ENCODE results near the gene CPN1. TPM values are rescaled to one million over a fixed set of nuclear protein-coding genes. Genes with fewer than 3 reads are reported as not detected.

The CPN1 gene
- total RNA-seq, 4 donors from 2014 or later = not detected

DNA sequence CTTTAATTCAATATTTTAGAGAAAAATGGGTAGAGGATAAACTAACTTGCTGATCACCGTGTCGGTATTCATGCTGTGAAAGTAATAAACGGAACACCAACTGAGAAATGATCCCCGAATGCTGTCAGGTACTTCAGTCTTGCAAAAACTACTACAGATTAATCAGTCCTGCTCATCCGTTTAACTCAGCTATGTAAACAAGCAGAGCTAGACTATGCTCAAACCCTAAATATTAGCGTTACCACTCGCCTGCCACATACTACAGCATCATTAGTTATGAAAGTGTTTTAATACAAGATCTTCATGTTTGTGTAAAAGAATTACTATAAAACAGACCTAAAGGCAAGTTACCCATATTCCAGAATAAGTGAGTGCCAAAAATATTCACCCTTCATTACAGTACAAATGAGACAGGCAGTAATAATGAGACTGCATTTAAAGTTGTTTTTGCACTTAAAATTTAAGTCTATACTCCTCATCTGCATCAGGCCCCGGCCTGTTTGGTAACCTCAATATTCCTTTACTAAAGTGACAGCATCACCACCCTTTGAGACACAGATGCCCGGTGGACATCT, 72.9 kb downstream of the CPN1 start:
- H3K9me3 ChIP-seq = no peaks in the 10 kb centered on the region
- peak overlapping the region; percentile 69 to 96 (median 80) for H3K27ac ChIP-seq
- H3K4me3 ChIP-seq = peak overlapping the region; percentile 73 to 94 (median 87)
- no peaks in the 10 kb centered on the region for H3K27me3 ChIP-seq
- TF ChIP-seq CTCF (IDR thresholded peaks at IDR 0.05) (no peak), POLR2A (IDR thresholded peaks at IDR 0.05) (no peak)
- DNase-seq = no peak
- no peaks in the 10 kb centered on the region for H3K36me3 ChIP-seq
- H3K4me1 ChIP-seq = peaks cover 0 to 33% (median 5%) of the 10 kb centered on the region in 4 donors

GRCh38 chr10:100008142-100008522, 73.5 kb downstream of the CPN1 start:
- TF ChIP-seq POLR2A (IDR thresholded peaks at IDR 0.05) (no peak), CTCF (IDR thresholded peaks at IDR 0.05) (no peak)
- H3K36me3 ChIP-seq = no peaks in the 10 kb centered on the region
- H3K4me3 ChIP-seq = peak overlapping the region in 3 of 4 donors; percentile 73 to 94 (median 93)
- H3K9me3 ChIP-seq = no peaks in the 10 kb centered on the region
- peak overlapping the region in 1 of 4 donors; percentile 86 for H3K27ac ChIP-seq
- DNase-seq = no peak
- H3K27me3 ChIP-seq = no peaks in the 10 kb centered on the region
- peaks cover 0 to 33% (median 5%) of the 10 kb centered on the region in 4 donors for H3K4me1 ChIP-seq

GRCh38 chr10:100007231-100008141, 74.2 kb downstream of the CPN1 start:
- Histone ChIP-seq H3K4me1 (peaks cover 0 to 33% (median 5%) of the 10 kb centered on the region in 4 donors), H3K27ac (peak overlapping the region in 2 of 4 donors; percentile 13 to 72), H3K4me3 (peak overlapping the region in 1 of 4 donors; percentile 93), H3K9me3 (no peaks in the 10 kb centered on the region), H3K36me3 (no peaks in the 10 kb centered on the region), H3K27me3 (no peaks in the 10 kb centered on the region)
- TF ChIP-seq CTCF (IDR thresholded peaks at IDR 0.05) (no peak), POLR2A (IDR thresholded peaks at IDR 0.05) (no peak)
- DNase-seq = no peak

DNA sequence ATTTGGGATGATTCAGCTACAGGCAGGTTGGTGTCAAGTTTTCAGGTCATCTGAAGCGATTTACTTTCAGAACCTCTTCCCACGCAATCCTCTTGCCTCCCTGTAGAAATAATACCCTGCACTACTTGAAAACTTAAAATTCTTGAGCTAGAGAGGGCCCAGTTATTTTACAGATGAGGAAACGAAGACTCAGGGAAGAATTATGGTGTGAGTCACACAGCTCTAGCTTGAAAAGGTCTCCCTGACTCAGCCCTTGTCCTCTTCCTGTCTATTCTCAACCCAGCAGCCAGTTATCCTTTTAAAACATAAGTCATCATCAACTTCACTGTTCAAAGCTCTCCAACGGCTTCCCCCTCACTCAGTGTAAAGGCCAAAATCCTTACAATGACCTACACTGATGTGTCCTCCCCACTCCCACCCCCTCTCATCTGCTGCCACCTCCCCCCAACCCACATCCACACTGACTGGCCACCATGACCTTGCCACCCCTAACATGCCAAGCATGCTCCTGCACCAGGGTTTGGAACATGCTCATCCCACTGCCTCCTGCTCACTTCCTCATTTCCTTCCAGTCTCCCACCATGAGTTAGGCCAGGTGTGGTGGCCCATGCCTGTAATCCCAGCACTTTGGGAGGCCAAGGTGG, 75.3 kb downstream of the CPN1 start:
- TF ChIP-seq POLR2A (IDR thresholded peaks at IDR 0.05) (no peak), CTCF (IDR thresholded peaks at IDR 0.05) (no peak)
- Histone ChIP-seq H3K4me1 (peaks cover 0 to 33% (median 5%) of the 10 kb centered on the region in 4 donors), H3K4me3 (no peak overlapping the region)

DNA sequence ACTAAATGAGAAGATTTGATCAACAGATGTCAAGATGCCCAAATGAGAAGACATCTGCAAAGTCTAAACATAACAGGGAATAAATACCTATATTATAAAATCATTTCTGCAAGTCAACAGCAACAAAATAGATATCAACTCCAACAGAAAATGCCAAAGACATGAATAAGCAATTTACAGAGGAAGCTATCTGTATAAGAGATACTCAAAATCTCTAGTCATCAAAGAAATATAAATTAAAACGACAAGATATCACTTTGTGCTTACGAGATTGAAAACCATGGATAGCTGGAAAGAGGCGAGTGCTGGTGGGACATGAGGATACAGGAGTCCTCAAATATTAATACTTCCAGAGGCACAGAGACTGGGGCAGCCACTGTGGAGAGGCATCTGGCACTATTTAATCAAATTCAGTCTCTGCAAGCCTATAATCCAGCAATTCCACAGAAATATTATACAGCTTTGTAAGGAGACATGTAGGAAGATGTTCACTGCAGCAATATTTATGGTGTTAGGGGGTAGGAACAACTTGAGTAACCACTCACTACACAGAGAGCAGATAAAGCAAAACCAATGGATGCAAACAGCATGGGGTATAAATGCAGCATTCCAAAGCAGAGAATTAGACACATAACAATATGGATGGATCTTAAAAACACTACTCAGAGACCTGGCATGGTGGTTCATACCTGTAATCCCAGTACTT, 76.7 kb downstream of the CPN1 start:
- no peak for TF ChIP-seq CTCF (IDR thresholded peaks at IDR 0.05)
- Histone ChIP-seq H3K27ac (peak overlapping the region in 2 of 4 donors; percentile 20 to 72), H3K4me1 (peaks cover 0 to 39% (median 5%) of the 10 kb centered on the region in 4 donors)

More for the DNA sequence above, 75.3 kb downstream of the CPN1 start:
- H3K9me3 ChIP-seq = no peaks in the 10 kb centered on the region
- H3K27ac ChIP-seq = peak overlapping the region; percentile 1 to 72 (median 44)
- H3K27me3 ChIP-seq = no peaks in the 10 kb centered on the region
- no peak for DNase-seq
- H3K36me3 ChIP-seq = no peaks in the 10 kb centered on the region

More for the DNA sequence above, 76.7 kb downstream of the CPN1 start:
- Histone ChIP-seq H3K9me3 (no peaks in the 10 kb centered on the region), H3K36me3 (no peaks in the 10 kb centered on the region), H3K27me3 (no peaks in the 10 kb centered on the region), H3K4me3 (no peak overlapping the region)
- DNase-seq = no peak
